Measurements from ENCODE around the gene PLEKHJ1. TPM values are rescaled to one million over a fixed set of nuclear protein-coding genes. Genes with fewer than 3 reads are reported as not detected.

The PLEKHJ1 gene
- total and polyA plus RNA-seq, 9 of the 15 experiments (the other 6 are each of a cell fraction or from before 2014, with no cell fraction given): 1.5 to 188 (median 63.9) TPM

GRCh38 chr19:2269244-2270156, 33.4 kb upstream of the PLEKHJ1 start:
- peak overlapping the region; percentile 94 for H3K27ac ChIP-seq (ENCODE audit: extremely low read depth, low read depth, low read length)
- TF ChIP-seq MEF2A (IDR thresholded peaks at IDR 0.05; ENCODE audit: control insufficient read depth, low read depth, low read length) (no peak), FUS (optimal IDR thresholded peaks at IDR 0.05; ENCODE audit: low read depth, low read length) (no peak), CTCF (IDR thresholded peaks at IDR 0.05 in 2 of 3, conservative IDR thresholded peaks at IDR 0.05 in 1 of 3; ENCODE audit: insufficient read depth in 2 of 3, low read depth in 1 of 3, low read length in 3 of 3) (peak in 1 of 3 experiments; percentile 21; a peak in 2 of 6 replicates), E2F6 (IDR thresholded peaks at IDR 0.05; ENCODE audit: borderline replicate concordance in 1 of 2, extremely low read depth in 1 of 2, insufficient read depth in 1 of 2, insufficient read length in 1 of 2, low read depth in 1 of 2, low read length in 1 of 2, poor library complexity in 1 of 2, severe bottlenecking in 1 of 2) (peak in 1 of 2 experiments; percentile 58), NCOR1 (IDR thresholded peaks at IDR 0.05) (no peak), ADNP (tag; IDR thresholded peaks at IDR 0.05) (no peak), HIVEP1 (CRISPR knock-in tag; IDR thresholded peaks at IDR 0.05) (no peak), CEBPB (tag; IDR thresholded peaks at IDR 0.05) (peak; percentile 15; the same call in 1 of the 2 replicates), KAT2B (IDR thresholded peaks at IDR 0.05; ENCODE audit: low read depth, low read length) (no peak), MTA3 (IDR thresholded peaks at IDR 0.05; ENCODE audit: borderline replicate concordance) (peak; percentile 100), SETDB1 (IDR thresholded peaks at IDR 0.05; ENCODE audit: low read length) (no peak), CREB5 (CRISPR knock-in tag; IDR thresholded peaks at IDR 0.05) (no peak), CHAMP1 (IDR thresholded peaks at IDR 0.05) (no peak)

More at GRCh38 chr19:2269244-2270156, 33.4 kb upstream of the PLEKHJ1 start:
- intact Hi-C loops (cut with micrococcal nuclease) (loop anchor here (10.0 kb wide), 1 partner anchor 105 kb away; the partner anchor contains the start of gene DOT1L), in situ Hi-C loops (cut with MboI) (loop anchor here (5.0 kb wide), 1 partner anchor 32 kb away; the partner anchor contains the start of genes PLEKHJ1 and SF3A2)
- Histone ChIP-seq H3K4me3 (peak overlapping the region; percentile 91), H4K20me1 (replicated peaks; ENCODE audit: control insufficient read depth, insufficient read depth, low read length) (peaks cover 47% of the 10 kb centered on the region), H2AFZ (ENCODE audit: low read depth, low read length) (no peak overlapping the region; the same call in 1 of the 2 replicates), H3K9me1 (ENCODE audit: control insufficient read depth, insufficient read depth, low read length) (peaks cover 5% of the 10 kb centered on the region), H3K27me3 (ENCODE audit: control insufficient read depth in 2 of 2, insufficient read depth in 2 of 2, low read length in 2 of 2) (no peaks in the 10 kb centered on the region), H3K4me1 (replicated peaks in 1 of 2; ENCODE audit: control insufficient read depth in 2 of 2, insufficient read depth in 2 of 2, low read length in 2 of 2) (peaks cover 25 to 77% of the 10 kb centered on the region in 2 experiments), H3K79me2 (ENCODE audit: control insufficient read depth, insufficient read depth, low read length) (peaks cover 61% of the 10 kb centered on the region), H3K36me3 (ENCODE audit: control insufficient read depth, insufficient read depth, low read length) (peaks cover 34% of the 10 kb centered on the region), H3K4me2 (ENCODE audit: insufficient read depth, low read length) (peak overlapping the region; percentile 84; the same call in 1 of the 2 replicates), H3K9me3 (replicated peaks; ENCODE audit: control insufficient read depth, insufficient read depth, low read depth, low read length) (no peaks in the 10 kb centered on the region), H3K9ac (ENCODE audit: insufficient read depth in 1 of 2, low read depth in 2 of 2, low read length in 2 of 2) (peak overlapping the region; percentile 92 to 98)
- DNase-seq (ENCODE audit: extremely low read depth in 1 of 4, low spot score in 3 of 4) (peak; percentile 94 to 100 (median 96)), ATAC-seq (peak; percentile 71), FAIRE-seq (peak; percentile 77)
- BruUV-seq (replicated peaks): TSS peak; percentile 69
- under 1% methylated on average over 73 of the region's 103 CpGs for WGBS (ENCODE audit: insufficient coverage, low coverage, missing lambda C conversion rate)
- ChIA-PET CTCF (ENCODE audit: low intra/inter-chr PET ratio) (no interaction called here), POLR2A (interaction anchor here (0.5 to 7.0 kb wide), 17 partner anchors 8 to 304 kb away, joined by 3 to 86 read pairs (median 4); partner anchors contain the start of genes AMH, PEAK3 and PLEKHJ1)

Data from K562 (cell line).